Sigmoid colon (tissue), 4 donors: ENCODE measurements around the gene ITPR2.
"Not testable (repeated sequence)": the region's sequence is repeated elsewhere in the genome, so short reads cannot be mapped to it uniquely, and the experiment has no call there.

Experiments used
- EP300 ChIP-seq, 4 donors: sonication (generic); formaldehyde crosslinking; IDR thresholded peaks; one replicate each; pipeline ENCODE4 v1.6.1; 2017; ENCODE audit warnings: antibody characterized with exemption in 4 of 4
- POLR2AphosphoS5 ChIP-seq, 4 donors: sonication (generic); formaldehyde crosslinking; IDR thresholded peaks; one replicate each; pipeline ENCODE4 v1.6.1; 2017; ENCODE audit warnings: antibody characterized with exemption in 4 of 4
- TF ChIP-seq, protein P1 (sequence below), 4 experiments: fragments of 450-650 bp in 3 of 4; fragments of 200-600 bp in 1 of 4; IDR thresholded peaks; one replicate each; pipeline ENCODE4 v1.5.1; 2016 to 2019; ENCODE audit warnings: antibody characterized with exemption in 4 of 4, mild to moderate bottlenecking in 3 of 4, moderate library complexity in 2 of 4

DNA sequence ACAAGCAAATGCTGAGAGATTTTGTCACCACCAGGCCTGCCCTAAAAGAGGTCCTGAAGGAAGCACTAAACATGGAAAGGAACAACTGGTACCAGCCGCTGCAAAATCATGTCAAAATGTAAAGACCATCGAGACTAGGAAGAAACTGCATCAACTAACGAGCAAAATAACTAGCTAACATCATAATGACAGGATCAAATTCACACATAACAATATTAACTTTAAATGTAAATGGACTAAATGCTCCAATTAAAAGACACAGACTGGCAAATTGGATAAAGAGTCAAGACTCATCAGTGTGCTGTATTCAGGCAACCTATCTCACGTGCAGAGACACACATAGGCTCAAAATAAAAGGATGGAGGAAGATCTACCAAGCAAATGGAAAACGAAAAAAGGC is 161.5 kb downstream of the ITPR2 start:
- not testable (repeated sequence) for TF ChIP-seq POLR2AphosphoS5, EP300 (IDR thresholded peaks at IDR 0.05)
- TF ChIP-seq, protein P1, sequence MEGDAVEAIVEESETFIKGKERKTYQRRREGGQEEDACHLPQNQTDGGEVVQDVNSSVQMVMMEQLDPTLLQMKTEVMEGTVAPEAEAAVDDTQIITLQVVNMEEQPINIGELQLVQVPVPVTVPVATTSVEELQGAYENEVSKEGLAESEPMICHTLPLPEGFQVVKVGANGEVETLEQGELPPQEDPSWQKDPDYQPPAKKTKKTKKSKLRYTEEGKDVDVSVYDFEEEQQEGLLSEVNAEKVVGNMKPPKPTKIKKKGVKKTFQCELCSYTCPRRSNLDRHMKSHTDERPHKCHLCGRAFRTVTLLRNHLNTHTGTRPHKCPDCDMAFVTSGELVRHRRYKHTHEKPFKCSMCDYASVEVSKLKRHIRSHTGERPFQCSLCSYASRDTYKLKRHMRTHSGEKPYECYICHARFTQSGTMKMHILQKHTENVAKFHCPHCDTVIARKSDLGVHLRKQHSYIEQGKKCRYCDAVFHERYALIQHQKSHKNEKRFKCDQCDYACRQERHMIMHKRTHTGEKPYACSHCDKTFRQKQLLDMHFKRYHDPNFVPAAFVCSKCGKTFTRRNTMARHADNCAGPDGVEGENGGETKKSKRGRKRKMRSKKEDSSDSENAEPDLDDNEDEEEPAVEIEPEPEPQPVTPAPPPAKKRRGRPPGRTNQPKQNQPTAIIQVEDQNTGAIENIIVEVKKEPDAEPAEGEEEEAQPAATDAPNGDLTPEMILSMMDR (IDR thresholded peaks at IDR 0.05) = not testable (repeated sequence)
